Measurements from ENCODE around the gene MKRN3.

- TF ChIP-seq POLR2A (IDR thresholded peaks at IDR 0.05) (no peak), CTCF (IDR thresholded peaks at IDR 0.05) (no peak)
Measured at GRCh38 chr15:23566651-23567050, 1.2 kb downstream of the MKRN3 start.

All from upper lobe of left lung (tissue), 4 donors.